Esophagus squamous epithelium (tissue), 5 donors: Measurements from ENCODE around the gene C1QTNF6. TPM values are rescaled to one million over a fixed set of nuclear protein-coding genes. Genes with fewer than 3 reads are reported as not detected.
A peak's percentile ranks its signal among the peaks of the same experiment; 100 is the strongest.

Experiments used
- DNase-seq: peaks from one replicate; lab custom pipeline; 2025; lab: John Stamatoyannopoulos, UW
- H3K27ac ChIP-seq, 4 donors: fragments of 200-600 bp; sonication (generic); one replicate each; pipeline ENCODE4 v1.5.1; 2016 to 2019; ENCODE audit warnings: mild to moderate bottlenecking in 1 of 4
- H3K27me3 ChIP-seq, 4 donors: fragments of 200-600 bp; sonication (generic); 1 replicate in 3 of 4; 2 replicates in 1 of 4; pipeline versions ENCODE4 v1.5.1 to v1.6.0; 2017 to 2021; ENCODE audit warnings: antibody characterized with exemption in 1 of 4
- H3K36me3 ChIP-seq, 3 donors: fragments of 200-600 bp; sonication (generic); one replicate each; pipeline ENCODE4 v1.5.1; 2016 to 2019
- H3K4me1 ChIP-seq, 3 donors: fragments of 200-600 bp; sonication (generic); one replicate each; pipeline ENCODE4 v1.5.1; 2017 to 2019
- H3K4me3 ChIP-seq, 4 donors: fragments of 200-600 bp; sonication (generic); 1 replicate in 3 of 4; 2 replicates in 1 of 4; pipeline ENCODE4 v1.5.1; 2016 to 2019; ENCODE audit warnings: mild to moderate bottlenecking in 2 of 4, moderate library complexity in 1 of 4
- H3K9me3 ChIP-seq, 3 donors: fragments of 200-600 bp; sonication (generic); one replicate each; pipeline ENCODE4 v1.5.1; 2016 to 2019
- CTCF ChIP-seq, 6 experiments: fragments of 450-650 bp in 4 of 6; fragments of 200-600 bp in 2 of 6; sonication (generic) in 2 of 6; IDR thresholded peaks; one replicate each; pipeline ENCODE4 v1.5.1; 2016 to 2019; ENCODE audit warnings: antibody characterized with exemption in 6 of 6, mild to moderate bottlenecking in 4 of 6, moderate library complexity in 4 of 6
- POLR2A ChIP-seq, 4 donors: fragments of 450-650 bp; IDR thresholded peaks; one replicate each; pipeline ENCODE4 v1.6.1; 2017; ENCODE audit warnings: antibody characterized with exemption in 4 of 4, mild to moderate bottlenecking in 4 of 4, moderate library complexity in 3 of 4
- WGBS, 2 donors: methylation state at CpG; one replicate each; pipeline ENCODE4 v1.1.5; 2018; 5-methylcytosine and 5-hydroxymethylcytosine counted together
- intact Hi-C: fragments of 100-400 bp; cut with DNase I; formaldehyde crosslinking; loops from one replicate; pipeline ENCODE4 v1.15.0; 2022
- total RNA-seq, 4 donors: library from RNA; depleted of rRNA; stranded (reverse); fragments of >200 nt; gene quantifications; one replicate each; pipeline ENCODE4 v1.1.0, GENCODE V29; 2016
- donor health status: DM: yes; HTN: yes; CAD: no.

Gene C1QTNF6
- total RNA-seq, 4 donors from 2014 or later: 1.1 to 1.7 (median 1.4) TPM

GRCh38 chr22:37199760-37200108, 11.7 kb upstream of the C1QTNF6 start:
- no peaks in the 10 kb centered on the region for H3K27me3 ChIP-seq
- H3K9me3 ChIP-seq: no peaks in the 10 kb centered on the region
- DNase-seq: no peak
- no peak for TF ChIP-seq POLR2A (IDR thresholded peaks at IDR 0.05)
- no peak for TF ChIP-seq CTCF (IDR thresholded peaks at IDR 0.05)
- 67 to 83% methylated on average over 1 of the region's 12 CpGs for WGBS, 2 donors
- H3K4me1 ChIP-seq: peaks cover 28 to 43% (median 30%) of the 10 kb centered on the region in 3 donors
- H3K4me3 ChIP-seq: peak overlapping the region in 3 of 4 donors; percentile 78 to 84 (median 80)
- no peaks in the 10 kb centered on the region for H3K36me3 ChIP-seq
- peak overlapping the region; percentile 90 to 98 (median 97) for H3K27ac ChIP-seq
- intact Hi-C loops: loop anchor here (2.0 to 5.0 kb wide), 2 partner anchors 33 to 117 kb away; no protein-coding TSS in a partner anchor

- intact Hi-C loops: loop anchor here (2.0 kb wide), 1 partner anchor 32 kb away; no protein-coding TSS in a partner anchor
Measured at GRCh38 chr22:37199103-37199759, 11.2 kb upstream of the C1QTNF6 start.

GRCh38 chr22:37198258-37199102, 10.4 kb upstream of the C1QTNF6 start:
- 6% methylated on average over 13 to 14 of the region's 51 CpGs for WGBS, 2 donors
- TF ChIP-seq CTCF (IDR thresholded peaks at IDR 0.05): peak; percentile 61 to 96 (median 78)
- no peak for TF ChIP-seq POLR2A (IDR thresholded peaks at IDR 0.05)

More at GRCh38 chr22:37199103-37199759, 11.2 kb upstream of the C1QTNF6 start:
- Histone ChIP-seq H3K9me3 (no peaks in the 10 kb centered on the region), H3K27me3 (no peaks in the 10 kb centered on the region), H3K36me3 (no peaks in the 10 kb centered on the region), H3K27ac (peak overlapping the region; percentile 90 to 98 (median 97)), H3K4me3 (peak overlapping the region; percentile 53 to 84 (median 79)), H3K4me1 (peaks cover 28 to 43% (median 30%) of the 10 kb centered on the region in 3 donors)
- TF ChIP-seq CTCF (IDR thresholded peaks at IDR 0.05): peak; percentile 86 to 98 (median 94)
- peak in 3 of 4 donors; percentile 95 to 99 (median 96) for TF ChIP-seq POLR2A (IDR thresholded peaks at IDR 0.05)
- peak; percentile 62 for DNase-seq
- WGBS, 2 donors: 0 to 1% methylated on average over 8 to 14 of the region's 58 CpGs

GRCh38 chr22:37197451-37198257, 9.6 kb upstream of the C1QTNF6 start:
- H3K9me3 ChIP-seq: no peaks in the 10 kb centered on the region
- intact Hi-C loops: loop anchor here (2.0 kb wide), 1 partner anchor 31 kb away; no protein-coding TSS in a partner anchor
- H3K27me3 ChIP-seq: no peaks in the 10 kb centered on the region
- 24 to 50% methylated on average over 5 of the region's 12 CpGs for WGBS, 2 donors
- peak overlapping the region in 1 of 4 donors; percentile 78 for H3K4me3 ChIP-seq
- peak overlapping the region; percentile 90 to 98 (median 97) for H3K27ac ChIP-seq
- TF ChIP-seq CTCF (IDR thresholded peaks at IDR 0.05) (no peak), POLR2A (IDR thresholded peaks at IDR 0.05) (no peak)
- H3K4me1 ChIP-seq: peaks cover 28 to 48% (median 30%) of the 10 kb centered on the region in 3 donors
- no peaks in the 10 kb centered on the region for H3K36me3 ChIP-seq
- no peak for DNase-seq

More at GRCh38 chr22:37198258-37199102, 10.4 kb upstream of the C1QTNF6 start:
- Histone ChIP-seq H3K27me3 (no peaks in the 10 kb centered on the region), H3K4me3 (peak overlapping the region; percentile 53 to 84 (median 79)), H3K27ac (peak overlapping the region; percentile 90 to 98 (median 97)), H3K36me3 (no peaks in the 10 kb centered on the region), H3K9me3 (no peaks in the 10 kb centered on the region), H3K4me1 (peaks cover 28 to 45% (median 30%) of the 10 kb centered on the region in 3 donors)
- no peak for DNase-seq
- intact Hi-C loops: loop anchor here (2.0 kb wide), 1 partner anchor 32 kb away; no protein-coding TSS in a partner anchor
